Upper lobe of right lung (tissue), 1 donor: ENCODE results near the gene NCOA7. TPM values are rescaled to one million over a fixed set of nuclear protein-coding genes. Genes with fewer than 3 reads are reported as not detected.

Source experiments
- ATAC-seq: fragments of 200-7000 bp; cut with Tn5 transposase; one replicate; pipeline ENCODE4 v1.9.1; 2020; ENCODE audit warnings: mild to moderate bottlenecking, moderate library complexity
- DNase-seq: peaks from one replicate; pipeline ENCODE4 v3.0.0-alpha.2; 2020
- H3K27ac ChIP-seq: fragments of 200-600 bp; one replicate; pipeline ENCODE4 v1.8.0; 2022
- H3K27me3 ChIP-seq: fragments of 200-600 bp; one replicate; pipeline ENCODE4 v1.8.0; 2022; ENCODE audit warnings: mild to moderate bottlenecking
- H3K36me3 ChIP-seq: fragments of 200-600 bp; one replicate; pipeline ENCODE4 v1.8.0; 2022
- H3K4me1 ChIP-seq: fragments of 200-600 bp; one replicate; pipeline ENCODE4 v1.8.0; 2022
- H3K4me3 ChIP-seq: fragments of 200-600 bp; one replicate; pipeline ENCODE4 v1.8.0; 2022; ENCODE audit warnings: mild to moderate bottlenecking
- H3K9me3 ChIP-seq: fragments of 200-600 bp; one replicate; pipeline ENCODE4 v1.8.0; 2022
- CTCF ChIP-seq: fragments of 200-600 bp; IDR thresholded peaks from one replicate; pipeline ENCODE4 v1.8.0; 2022; ENCODE audit warnings: antibody characterized with exemption
- intact Hi-C: fragments of 100-400 bp; cut with DNase I; formaldehyde crosslinking; loops from one replicate; pipeline ENCODE4 v1.11.0; 2022
- total RNA-seq: library from RNA; stranded (reverse); fragmentation: NEBNext Ultra II Directional; extraction: Animal tissue kit (Norgen Biotek cat#: 25700); gene quantifications from one replicate; pipeline ENCODE4 v1.2.1, GENCODE V29; 2021
- donor health status: DM: no; HTN: yes; CAD: no; lungs with severe emphysema.

The NCOA7 gene
- total RNA-seq, 1 donor from 2014 or later = 80.8 TPM

GRCh38 chr6:125748406-125749172, 42.2 kb upstream of the NCOA7 start:
- Histone ChIP-seq H3K4me3 (peak overlapping the region; percentile 68), H3K27ac (peak overlapping the region; percentile 70), H3K36me3 (no peaks in the 10 kb centered on the region), H3K4me1 (peaks cover 30% of the 10 kb centered on the region), H3K9me3 (no peaks in the 10 kb centered on the region), H3K27me3 (peaks cover 81% of the 10 kb centered on the region)
- DNase-seq (no peak), ATAC-seq (no peak)
- intact Hi-C loops = no loop called here
- TF ChIP-seq CTCF = no peak

- peak within 1 kb of the TSS; percentile 70 for H3K27ac ChIP-seq
- no peaks in the 10 kb centered on the region for H3K9me3 ChIP-seq
- H3K4me3 ChIP-seq = peak within 1 kb of the TSS; percentile 68
- ATAC-seq = peak; percentile 99
- peak; percentile 97 for DNase-seq
- no peaks in the 10 kb centered on the region for H3K36me3 ChIP-seq
- TF ChIP-seq CTCF = no peak
- intact Hi-C loops = no loop called here
- H3K27me3 ChIP-seq = peaks cover 86% of the 10 kb centered on the region
- H3K4me1 ChIP-seq = peaks cover 30% of the 10 kb centered on the region
Measured at GRCh38 chr6:125749173-125749864, 41.4 kb upstream of the NCOA7 start, which contains the start of gene HEY2. Gene HEY2 (plus strand): TSS chr6:125749632. CDS start chr6:125749777, 145 bp downstream.

- intact Hi-C loops = no loop called here
- peak overlapping the region; percentile 67 for H3K27ac ChIP-seq
- no peak for DNase-seq
- no peaks in the 10 kb centered on the region for H3K9me3 ChIP-seq
- no peak for TF ChIP-seq CTCF
- H3K4me3 ChIP-seq = peak overlapping the region; percentile 68
- no peaks in the 10 kb centered on the region for H3K36me3 ChIP-seq
- ATAC-seq = no peak
- peaks cover 89% of the 10 kb centered on the region for H3K27me3 ChIP-seq
- peaks cover 30% of the 10 kb centered on the region for H3K4me1 ChIP-seq
Measured at GRCh38 chr6:125749865-125750691, 40.7 kb upstream of the NCOA7 start.

- Histone ChIP-seq H3K27ac (no peak overlapping the region), H3K9me3 (no peaks in the 10 kb centered on the region), H3K36me3 (no peaks in the 10 kb centered on the region), H3K4me1 (peaks cover 30% of the 10 kb centered on the region), H3K27me3 (peaks cover 87% of the 10 kb centered on the region), H3K4me3 (peak overlapping the region; percentile 68)
- intact Hi-C loops = no loop called here
- ATAC-seq = no peak
- no peak for TF ChIP-seq CTCF
- DNase-seq = no peak
Measured at GRCh38 chr6:125750692-125751333, 39.9 kb upstream of the NCOA7 start.

DNA sequence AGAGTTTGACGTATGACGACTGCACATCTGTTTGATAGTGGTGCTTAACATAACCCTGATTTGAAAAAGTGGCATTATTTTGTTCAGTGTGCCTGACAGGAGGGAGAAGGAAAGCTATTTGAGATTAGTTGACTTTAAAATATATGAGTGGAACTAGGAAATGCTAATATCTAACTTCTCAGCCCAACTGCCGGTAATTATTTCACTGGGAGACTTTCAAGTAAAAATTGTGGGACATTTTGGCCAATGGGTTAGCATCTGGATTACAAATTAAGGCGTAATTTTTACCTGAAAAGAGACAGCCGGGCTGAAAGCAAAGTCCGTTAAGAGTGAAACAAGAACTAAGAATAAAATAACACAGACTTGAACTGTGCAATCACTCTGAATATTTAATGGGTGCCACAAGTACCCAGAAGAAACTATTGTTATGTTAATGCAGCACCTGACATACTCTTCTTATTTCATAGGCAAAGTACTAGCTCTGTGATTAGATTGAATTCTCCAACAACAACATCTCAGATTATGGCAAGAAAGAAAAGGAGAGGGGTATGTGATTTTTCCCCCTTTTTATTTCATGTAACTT, 39.3 kb upstream of the NCOA7 start:
- no peak for ATAC-seq
- no peaks in the 10 kb centered on the region for H3K9me3 ChIP-seq
- H3K36me3 ChIP-seq = no peaks in the 10 kb centered on the region
- H3K27me3 ChIP-seq = peaks cover 86% of the 10 kb centered on the region
- H3K4me1 ChIP-seq = peaks cover 30% of the 10 kb centered on the region
- no peak for TF ChIP-seq CTCF
- H3K27ac ChIP-seq = no peak overlapping the region
- intact Hi-C loops = no loop called here
- H3K4me3 ChIP-seq = no peak overlapping the region
- DNase-seq = no peak
